Measurements from ENCODE around the gene PPARD.

The PPARD gene

GRCh38 chr6:35366204-35366596 lies 23.8 kb downstream of the PPARD start:
- Histone ChIP-seq H3K4me3 (replicated peaks; ENCODE audit: insufficient read depth, low read length) (no peak overlapping the region), H3K27me3 (ENCODE audit: insufficient read depth, poor library complexity, severe bottlenecking) (no peaks in the 10 kb centered on the region), H3K27ac (replicated peaks) (no peak overlapping the region)
- no peak for TF ChIP-seq CTCF (IDR thresholded peaks at IDR 0.05; ENCODE audit: insufficient read depth, low read length)
- no peak for TF ChIP-seq SPI1 (IDR thresholded peaks at IDR 0.05; ENCODE audit: borderline replicate concordance, low read depth)
- no peak for TF ChIP-seq GABPA (IDR thresholded peaks at IDR 0.05; ENCODE audit: low read depth)
- TF ChIP-seq POLR2AphosphoS5 (IDR thresholded peaks at IDR 0.05; ENCODE audit: low read depth), result no peak
- no peak for TF ChIP-seq REST (IDR thresholded peaks at IDR 0.05; ENCODE audit: insufficient replicate concordance, low read depth)
- DNase-seq (ENCODE audit: low read depth in 1 of 2, low spot score in 1 of 2), result no peak

GRCh38 chr6:35367646-35368037 lies 25.3 kb downstream of the PPARD start:
- DNase-seq (ENCODE audit: low read depth in 1 of 2, low spot score in 1 of 2), result no peak
- no peaks in the 10 kb centered on the region for H3K27me3 ChIP-seq (ENCODE audit: insufficient read depth, poor library complexity, severe bottlenecking)
- H3K4me3 ChIP-seq (replicated peaks; ENCODE audit: insufficient read depth, low read length), result no peak overlapping the region
- no peak for TF ChIP-seq POLR2AphosphoS5 (IDR thresholded peaks at IDR 0.05; ENCODE audit: low read depth)
- no peak for TF ChIP-seq SPI1 (IDR thresholded peaks at IDR 0.05; ENCODE audit: borderline replicate concordance, low read depth)
- TF ChIP-seq CTCF (IDR thresholded peaks at IDR 0.05; ENCODE audit: insufficient read depth, low read length), result no peak
- TF ChIP-seq GABPA (IDR thresholded peaks at IDR 0.05; ENCODE audit: low read depth), result no peak
- no peak for TF ChIP-seq REST (IDR thresholded peaks at IDR 0.05; ENCODE audit: insufficient replicate concordance, low read depth)
- no peak overlapping the region for H3K27ac ChIP-seq (replicated peaks)

- no peak for TF ChIP-seq GABPA (IDR thresholded peaks at IDR 0.05; ENCODE audit: low read depth)
- TF ChIP-seq CTCF (IDR thresholded peaks at IDR 0.05; ENCODE audit: insufficient read depth, low read length), result no peak
- TF ChIP-seq POLR2AphosphoS5 (IDR thresholded peaks at IDR 0.05; ENCODE audit: low read depth), result no peak
- no peak for TF ChIP-seq SPI1 (IDR thresholded peaks at IDR 0.05; ENCODE audit: borderline replicate concordance, low read depth)
- no peak for TF ChIP-seq REST (IDR thresholded peaks at IDR 0.05; ENCODE audit: insufficient replicate concordance, low read depth)
- Histone ChIP-seq H3K27me3 (ENCODE audit: insufficient read depth, poor library complexity, severe bottlenecking) (no peaks in the 10 kb centered on the region), H3K27ac (replicated peaks) (no peak overlapping the region), H3K4me3 (replicated peaks; ENCODE audit: insufficient read depth, low read length) (no peak overlapping the region)
- no peak for DNase-seq (ENCODE audit: low read depth in 1 of 2, low spot score in 1 of 2)
Observed at GRCh38 chr6:35368038-35368887, 25.9 kb downstream of the PPARD start.

Data from HL-60 (cell line).